WTC11 (cell line): ENCODE measurements around the gene PDE3B. TPM values are rescaled to one million over a fixed set of nuclear protein-coding genes. Genes with fewer than 3 reads are reported as not detected.

ENCODE experiments used
- ATAC-seq: fragments of 200-7000 bp; cut with Tn5 transposase; 2 replicates; pipeline ENCODE4 v1.10.0; 2021; ENCODE audit warnings: mild to moderate bottlenecking, moderate library complexity
- CTCF ChIA-PET: fragments of 300-600 bp; sonication (Branson Sonifier 250); formaldehyde crosslinking; loops from one replicate; lab custom pipeline; 2021; ENCODE audit warnings: antibody characterized with exemption; lab: Charles Lee
- POLR2A ChIA-PET: fragments of 350-600 bp; sonication (Branson Sonifier 250); formaldehyde crosslinking; loops from one replicate; lab custom pipeline; 2021; ENCODE audit warnings: antibody characterized with exemption; lab: Charles Lee
- DNase-seq: peaks from one replicate; pipeline ENCODE4 v3.0.0; 2021; ENCODE audit warnings: low spot score
- H3K27ac Mint-ChIP-seq: 2 replicates; pipeline ENCODE4 v1.8.0; 2021; ENCODE audit warnings: mixed read lengths
- H3K27me3 Mint-ChIP-seq: 2 replicates; pipeline ENCODE4 v1.8.0; 2021; ENCODE audit warnings: low read depth, mild to moderate bottlenecking, moderate library complexity, mixed read lengths
- H3K36me3 Mint-ChIP-seq: 2 replicates; pipeline ENCODE4 v1.8.0; 2021; ENCODE audit warnings: mixed read lengths
- H3K4me1 Mint-ChIP-seq: 2 replicates; pipeline ENCODE4 v1.8.0; 2022; ENCODE audit warnings: mixed read lengths
- H3K4me3 Mint-ChIP-seq: 2 replicates; pipeline ENCODE4 v1.8.0; 2021; ENCODE audit warnings: mild to moderate bottlenecking, moderate library complexity, mixed read lengths
- H3K9me3 Mint-ChIP-seq: 2 replicates; pipeline ENCODE4 v1.8.0; 2021; ENCODE audit warnings: mixed read lengths
- CREB1 ChIP-seq: sonication (generic); formaldehyde crosslinking; IDR thresholded peaks from 2 replicates; pipeline ENCODE4 v1.8.0; 2023; ENCODE audit warnings: mild to moderate bottlenecking, missing genetic modification reagents
- ELF4 ChIP-seq: sonication (generic); formaldehyde crosslinking; IDR thresholded peaks from 2 replicates; pipeline ENCODE4 v1.8.1; 2022; ENCODE audit warnings: low read depth, mild to moderate bottlenecking, moderate library complexity, missing genetic modification reagents
- FOXK1 ChIP-seq: sonication (generic); formaldehyde crosslinking; IDR thresholded peaks from 2 replicates; pipeline ENCODE4 v1.8.0; 2022; ENCODE audit warnings: mild to moderate bottlenecking, moderate library complexity, missing genetic modification reagents
- GABPB1 ChIP-seq: sonication (generic); formaldehyde crosslinking; IDR thresholded peaks from 2 replicates; pipeline ENCODE4 v1.8.1; 2023; ENCODE audit warnings: mild to moderate bottlenecking, missing genetic modification reagents
- JAZF1 ChIP-seq: fragments of 250-450 bp; sonication (Bioruptor Pico); IDR thresholded peaks from 2 replicates; pipeline ENCODE4 v1.9.0; 2021; ENCODE audit warnings: moderate library complexity, mild to moderate bottlenecking, inconsistent platforms
- NFATC4 ChIP-seq: fragments of 250-450 bp; sonication (Bioruptor Pico); IDR thresholded peaks from 2 replicates; pipeline ENCODE4 v1.9.0; 2021; ENCODE audit warnings: mild to moderate bottlenecking
- NR3C1 ChIP-seq: sonication (generic); formaldehyde crosslinking; conservative IDR thresholded peaks from 2 replicates; pipeline ENCODE4 v1.8.1; 2023; ENCODE audit warnings: low read depth, mild to moderate bottlenecking, missing genetic modification reagents
- RORB ChIP-seq: fragments of 250-450 bp; sonication (Bioruptor Pico); IDR thresholded peaks from 2 replicates; pipeline ENCODE4 v1.9.0; 2021; ENCODE audit warnings: mild to moderate bottlenecking
- SOX15 ChIP-seq: fragments of 250-450 bp; sonication (Bioruptor Pico); IDR thresholded peaks from 2 replicates; pipeline ENCODE4 v1.9.0; 2021; ENCODE audit warnings: mild to moderate bottlenecking
- total RNA-seq: library from RNA; stranded (reverse); gene quantifications from 3 replicates; pipeline ENCODE4 v1.2.3, GENCODE V29; 2021
- TF ChIP-seq, protein P1 (sequence below): sonication (generic); formaldehyde crosslinking; IDR thresholded peaks from 2 replicates; pipeline ENCODE4 v1.8.1; 2022; ENCODE audit warnings: missing genetic modification reagents, borderline replicate concordance
- TF ChIP-seq, protein P2 (sequence below): fragments of 250-450 bp; sonication (Bioruptor Pico); IDR thresholded peaks from 2 replicates; pipeline ENCODE4 v1.9.0; 2021; ENCODE audit warnings: mild to moderate bottlenecking, borderline replicate concordance
- TF ChIP-seq, protein P3 (sequence below): fragments of 250-450 bp; sonication (Bioruptor Pico); IDR thresholded peaks from 2 replicates; pipeline ENCODE4 v1.9.0; 2021; ENCODE audit warnings: moderate library complexity, mild to moderate bottlenecking, inconsistent platforms, borderline replicate concordance
- TF ChIP-seq, protein P4 (sequence below): sonication (generic); formaldehyde crosslinking; IDR thresholded peaks from 2 replicates; pipeline ENCODE4 v1.8.1; 2023; ENCODE audit warnings: mild to moderate bottlenecking, moderate library complexity, missing genetic modification reagents

PDE3B gene
- total RNA-seq, 1 experiment from 2014 or later, result 9.6 TPM

DNA sequence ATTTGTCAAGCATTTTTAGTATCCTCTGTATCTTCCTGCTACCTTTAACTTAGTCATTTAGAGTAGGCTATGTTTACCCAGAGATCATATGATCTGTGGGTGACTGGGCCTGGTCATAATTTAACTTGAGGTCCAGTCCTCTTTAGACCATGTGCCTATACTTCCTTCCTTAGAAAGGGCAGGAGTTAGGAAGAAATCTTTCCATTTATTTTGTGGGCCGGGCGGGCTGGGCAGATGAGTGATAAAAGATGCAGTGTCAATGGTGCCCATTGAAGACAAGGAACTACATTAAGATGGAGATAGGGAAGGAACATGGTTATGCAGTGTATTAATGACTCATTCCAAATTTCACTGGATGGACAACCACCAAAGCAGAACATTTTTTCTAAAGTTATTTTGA, 30.9 kb upstream of the PDE3B start:
- Mint-ChIP-seq H3K27me3 (no peaks in the 10 kb centered on the region), H3K27ac (no peak overlapping the region), H3K36me3 (no peaks in the 10 kb centered on the region), H3K4me1 (no peaks in the 10 kb centered on the region), H3K9me3 (no peaks in the 10 kb centered on the region)
- ATAC-seq, result no peak
- POLR2A ChIA-PET, result no interaction called here
- TF ChIP-seq ELF4 (CRISPR knock-in tag), result no peak
- TF ChIP-seq NR3C1 (CRISPR knock-in tag), result no peak
- no peak for TF ChIP-seq CREB1
- TF ChIP-seq, protein P1, sequence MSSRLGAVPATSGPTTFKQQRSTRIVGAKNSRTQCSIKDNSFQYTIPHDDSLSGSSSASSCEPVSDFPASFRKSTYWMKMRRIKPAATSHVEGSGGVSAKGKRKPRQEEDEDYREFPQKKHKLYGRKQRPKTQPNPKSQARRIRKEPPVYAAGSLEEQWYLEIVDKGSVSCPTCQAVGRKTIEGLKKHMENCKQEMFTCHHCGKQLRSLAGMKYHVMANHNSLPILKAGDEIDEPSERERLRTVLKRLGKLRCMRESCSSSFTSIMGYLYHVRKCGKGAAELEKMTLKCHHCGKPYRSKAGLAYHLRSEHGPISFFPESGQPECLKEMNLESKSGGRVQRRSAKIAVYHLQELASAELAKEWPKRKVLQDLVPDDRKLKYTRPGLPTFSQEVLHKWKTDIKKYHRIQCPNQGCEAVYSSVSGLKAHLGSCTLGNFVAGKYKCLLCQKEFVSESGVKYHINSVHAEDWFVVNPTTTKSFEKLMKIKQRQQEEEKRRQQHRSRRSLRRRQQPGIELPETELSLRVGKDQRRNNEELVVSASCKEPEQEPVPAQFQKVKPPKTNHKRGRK (CRISPR knock-in tag), result no peak
- TF ChIP-seq, all 79 proteins: peak for 0
- DNase-seq, result no peak
- no peak overlapping the region for H3K4me3 Mint-ChIP-seq
- CTCF ChIA-PET, result no interaction called here

DNA sequence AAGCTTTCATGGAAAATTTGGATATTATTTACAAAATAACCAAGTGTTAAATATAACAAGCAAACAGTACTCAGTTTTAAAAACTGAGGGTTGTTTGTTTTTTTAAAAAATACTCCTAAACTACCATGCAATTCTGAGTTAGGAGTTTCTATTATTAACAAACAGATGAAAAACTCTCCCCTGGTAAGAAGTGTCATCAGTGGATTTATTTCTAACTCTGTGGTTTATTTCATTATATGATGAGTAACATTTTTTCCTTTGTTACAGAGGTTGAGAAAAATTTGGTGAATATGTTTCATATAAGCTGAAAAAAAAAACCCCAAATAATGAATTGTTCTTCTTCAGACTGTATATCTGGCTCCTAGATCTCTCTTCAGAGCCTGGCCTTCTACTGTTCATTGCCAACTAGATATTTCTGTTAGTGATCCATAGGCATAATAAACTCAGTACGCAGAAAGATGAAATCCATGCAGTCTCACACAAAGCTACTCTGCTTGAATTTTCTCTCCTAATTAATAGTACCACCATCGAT, 29.4 kb upstream of the PDE3B start:
- POLR2A ChIA-PET, result no interaction called here
- TF ChIP-seq NFATC4 (CRISPR knock-in tag), result no peak
- no peak for TF ChIP-seq GABPB1 (CRISPR knock-in tag)
- no peak for TF ChIP-seq RORB (CRISPR knock-in tag)
- TF ChIP-seq, protein P2, sequence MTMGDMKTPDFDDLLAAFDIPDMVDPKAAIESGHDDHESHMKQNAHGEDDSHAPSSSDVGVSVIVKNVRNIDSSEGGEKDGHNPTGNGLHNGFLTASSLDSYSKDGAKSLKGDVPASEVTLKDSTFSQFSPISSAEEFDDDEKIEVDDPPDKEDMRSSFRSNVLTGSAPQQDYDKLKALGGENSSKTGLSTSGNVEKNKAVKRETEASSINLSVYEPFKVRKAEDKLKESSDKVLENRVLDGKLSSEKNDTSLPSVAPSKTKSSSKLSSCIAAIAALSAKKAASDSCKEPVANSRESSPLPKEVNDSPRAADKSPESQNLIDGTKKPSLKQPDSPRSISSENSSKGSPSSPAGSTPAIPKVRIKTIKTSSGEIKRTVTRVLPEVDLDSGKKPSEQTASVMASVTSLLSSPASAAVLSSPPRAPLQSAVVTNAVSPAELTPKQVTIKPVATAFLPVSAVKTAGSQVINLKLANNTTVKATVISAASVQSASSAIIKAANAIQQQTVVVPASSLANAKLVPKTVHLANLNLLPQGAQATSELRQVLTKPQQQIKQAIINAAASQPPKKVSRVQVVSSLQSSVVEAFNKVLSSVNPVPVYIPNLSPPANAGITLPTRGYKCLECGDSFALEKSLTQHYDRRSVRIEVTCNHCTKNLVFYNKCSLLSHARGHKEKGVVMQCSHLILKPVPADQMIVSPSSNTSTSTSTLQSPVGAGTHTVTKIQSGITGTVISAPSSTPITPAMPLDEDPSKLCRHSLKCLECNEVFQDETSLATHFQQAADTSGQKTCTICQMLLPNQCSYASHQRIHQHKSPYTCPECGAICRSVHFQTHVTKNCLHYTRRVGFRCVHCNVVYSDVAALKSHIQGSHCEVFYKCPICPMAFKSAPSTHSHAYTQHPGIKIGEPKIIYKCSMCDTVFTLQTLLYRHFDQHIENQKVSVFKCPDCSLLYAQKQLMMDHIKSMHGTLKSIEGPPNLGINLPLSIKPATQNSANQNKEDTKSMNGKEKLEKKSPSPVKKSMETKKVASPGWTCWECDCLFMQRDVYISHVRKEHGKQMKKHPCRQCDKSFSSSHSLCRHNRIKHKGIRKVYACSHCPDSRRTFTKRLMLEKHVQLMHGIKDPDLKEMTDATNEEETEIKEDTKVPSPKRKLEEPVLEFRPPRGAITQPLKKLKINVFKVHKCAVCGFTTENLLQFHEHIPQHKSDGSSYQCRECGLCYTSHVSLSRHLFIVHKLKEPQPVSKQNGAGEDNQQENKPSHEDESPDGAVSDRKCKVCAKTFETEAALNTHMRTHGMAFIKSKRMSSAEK (CRISPR knock-in tag), result no peak
- TF ChIP-seq, protein P3, sequence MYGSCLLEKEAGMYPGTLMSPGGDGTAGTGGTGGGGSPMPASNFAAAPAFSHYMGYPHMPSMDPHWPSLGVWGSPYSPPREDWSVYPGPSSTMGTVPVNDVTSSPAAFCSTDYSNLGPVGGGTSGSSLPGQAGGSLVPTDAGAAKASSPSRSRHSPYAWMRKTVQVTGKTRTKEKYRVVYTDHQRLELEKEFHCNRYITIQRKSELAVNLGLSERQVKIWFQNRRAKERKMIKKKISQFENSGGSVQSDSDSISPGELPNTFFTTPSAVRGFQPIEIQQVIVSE (CRISPR knock-in tag), result no peak
- TF ChIP-seq FOXK1 (CRISPR knock-in tag), result no peak
- TF ChIP-seq JAZF1 (CRISPR knock-in tag), result no peak
- TF ChIP-seq, protein P4, sequence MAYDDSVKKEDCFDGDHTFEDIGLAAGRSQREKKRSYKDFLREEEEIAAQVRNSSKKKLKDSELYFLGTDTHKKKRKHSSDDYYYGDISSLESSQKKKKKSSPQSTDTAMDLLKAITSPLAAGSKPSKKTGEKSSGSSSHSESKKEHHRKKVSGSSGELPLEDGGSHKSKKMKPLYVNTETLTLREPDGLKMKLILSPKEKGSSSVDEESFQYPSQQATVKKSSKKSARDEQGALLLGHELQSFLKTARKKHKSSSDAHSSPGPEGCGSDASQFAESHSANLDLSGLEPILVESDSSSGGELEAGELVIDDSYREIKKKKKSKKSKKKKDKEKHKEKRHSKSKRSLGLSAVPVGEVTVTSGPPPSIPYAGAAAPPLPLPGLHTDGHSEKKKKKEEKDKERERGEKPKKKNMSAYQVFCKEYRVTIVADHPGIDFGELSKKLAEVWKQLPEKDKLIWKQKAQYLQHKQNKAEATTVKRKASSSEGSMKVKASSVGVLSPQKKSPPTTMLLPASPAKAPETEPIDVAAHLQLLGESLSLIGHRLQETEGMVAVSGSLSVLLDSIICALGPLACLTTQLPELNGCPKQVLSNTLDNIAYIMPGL (CRISPR knock-in tag), result no peak
- TF ChIP-seq SOX15 (CRISPR knock-in tag), result no peak
- no peak for TF ChIP-seq CREB1
- Mint-ChIP-seq H3K4me3 (no peak overlapping the region), H3K9me3 (no peaks in the 10 kb centered on the region), H3K36me3 (no peaks in the 10 kb centered on the region), H3K4me1 (no peaks in the 10 kb centered on the region), H3K27me3 (no peaks in the 10 kb centered on the region), H3K27ac (no peak overlapping the region)
- ATAC-seq (no peak), DNase-seq (no peak)
- CTCF ChIA-PET, result no interaction called here
